ENCODE results near the gene MTHFR. TPM values are rescaled to one million over a fixed set of nuclear protein-coding genes. Genes with fewer than 3 reads are reported as not detected.

Gene MTHFR
- total RNA-seq, 4 donors from 2014 or later, result 35.0 to 57.5 (median 39.7) TPM

DNA sequence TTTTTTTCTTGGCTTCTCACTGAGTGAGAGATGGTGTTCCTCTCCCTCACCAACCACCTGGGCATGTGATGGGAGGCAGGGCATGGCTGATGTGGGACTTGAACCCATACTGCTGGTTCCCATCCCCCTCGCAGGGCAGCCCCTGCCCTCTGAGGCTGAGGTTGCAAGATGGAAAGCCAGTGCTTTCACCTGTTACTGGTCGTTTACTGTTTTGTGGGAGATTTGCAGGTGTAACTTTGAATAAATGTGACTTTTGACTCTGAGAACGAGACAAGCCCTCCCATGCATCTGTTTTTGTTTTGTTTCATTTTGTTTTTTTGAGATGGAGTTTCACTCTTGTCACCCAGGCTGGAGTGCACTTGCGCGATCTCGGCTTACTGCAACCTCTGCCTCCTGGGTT lies 22.2 kb downstream of the MTHFR start:
- H3K36me3 ChIP-seq, result no peaks in the 10 kb centered on the region
- no peak for TF ChIP-seq POLR2AphosphoS5 (IDR thresholded peaks at IDR 0.05)
- TF ChIP-seq, protein P1, sequence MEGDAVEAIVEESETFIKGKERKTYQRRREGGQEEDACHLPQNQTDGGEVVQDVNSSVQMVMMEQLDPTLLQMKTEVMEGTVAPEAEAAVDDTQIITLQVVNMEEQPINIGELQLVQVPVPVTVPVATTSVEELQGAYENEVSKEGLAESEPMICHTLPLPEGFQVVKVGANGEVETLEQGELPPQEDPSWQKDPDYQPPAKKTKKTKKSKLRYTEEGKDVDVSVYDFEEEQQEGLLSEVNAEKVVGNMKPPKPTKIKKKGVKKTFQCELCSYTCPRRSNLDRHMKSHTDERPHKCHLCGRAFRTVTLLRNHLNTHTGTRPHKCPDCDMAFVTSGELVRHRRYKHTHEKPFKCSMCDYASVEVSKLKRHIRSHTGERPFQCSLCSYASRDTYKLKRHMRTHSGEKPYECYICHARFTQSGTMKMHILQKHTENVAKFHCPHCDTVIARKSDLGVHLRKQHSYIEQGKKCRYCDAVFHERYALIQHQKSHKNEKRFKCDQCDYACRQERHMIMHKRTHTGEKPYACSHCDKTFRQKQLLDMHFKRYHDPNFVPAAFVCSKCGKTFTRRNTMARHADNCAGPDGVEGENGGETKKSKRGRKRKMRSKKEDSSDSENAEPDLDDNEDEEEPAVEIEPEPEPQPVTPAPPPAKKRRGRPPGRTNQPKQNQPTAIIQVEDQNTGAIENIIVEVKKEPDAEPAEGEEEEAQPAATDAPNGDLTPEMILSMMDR (IDR thresholded peaks at IDR 0.05), result no peak
- TF ChIP-seq POLR2A (IDR thresholded peaks at IDR 0.05), result no peak
- DNase-seq (ENCODE audit: low spot score in 2 of 2), result no peak
- peaks cover 34% of the 10 kb centered on the region for H3K4me1 ChIP-seq
- 88% methylated on average over 6 of the region's 6 CpGs for WGBS
- no peak overlapping the region for H3K4me3 ChIP-seq
- H3K9me3 ChIP-seq, result no peaks in the 10 kb centered on the region
- no peaks in the 10 kb centered on the region for H3K27me3 ChIP-seq
- no peak overlapping the region for H3K27ac ChIP-seq

DNA sequence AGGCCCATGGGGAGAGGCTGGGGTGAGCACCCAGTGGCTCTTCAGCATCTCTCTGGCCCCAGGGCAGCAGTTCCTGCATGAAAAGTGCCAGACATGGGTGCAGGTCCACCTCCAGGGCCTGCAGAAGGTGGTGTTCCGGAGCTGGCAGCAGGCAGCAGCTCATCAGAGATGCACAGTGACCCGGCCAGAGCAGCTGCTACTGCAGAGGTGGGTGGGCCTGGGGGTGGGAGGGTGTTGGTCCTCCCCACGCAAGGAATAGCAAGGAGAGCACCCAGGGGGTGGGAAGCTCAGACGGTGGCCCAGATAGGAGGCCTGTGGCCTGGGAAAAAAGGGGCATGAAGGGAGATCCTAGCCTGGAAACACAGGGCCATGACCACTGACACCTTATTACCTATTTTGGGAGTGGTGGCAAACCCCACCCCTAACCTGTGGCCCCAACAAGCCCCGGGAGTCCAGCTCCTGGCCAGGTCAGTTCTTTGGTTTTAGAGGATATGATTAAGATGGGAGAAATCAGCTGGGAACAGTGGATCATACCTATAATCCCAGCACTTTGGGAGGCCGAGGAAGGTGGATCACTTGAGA lies 23.5 kb downstream of the MTHFR start:
- TF ChIP-seq POLR2AphosphoS5 (IDR thresholded peaks at IDR 0.05) (no peak), POLR2A (IDR thresholded peaks at IDR 0.05) (no peak)
- Histone ChIP-seq H3K4me1 (peaks cover 20% of the 10 kb centered on the region), H3K27ac (no peak overlapping the region), H3K36me3 (no peaks in the 10 kb centered on the region), H3K9me3 (no peaks in the 10 kb centered on the region), H3K4me3 (no peak overlapping the region), H3K27me3 (no peaks in the 10 kb centered on the region)
- no peak for DNase-seq (ENCODE audit: low spot score in 2 of 2)
- WGBS, result 89% methylated on average over 2 of the region's 6 CpGs

DNA sequence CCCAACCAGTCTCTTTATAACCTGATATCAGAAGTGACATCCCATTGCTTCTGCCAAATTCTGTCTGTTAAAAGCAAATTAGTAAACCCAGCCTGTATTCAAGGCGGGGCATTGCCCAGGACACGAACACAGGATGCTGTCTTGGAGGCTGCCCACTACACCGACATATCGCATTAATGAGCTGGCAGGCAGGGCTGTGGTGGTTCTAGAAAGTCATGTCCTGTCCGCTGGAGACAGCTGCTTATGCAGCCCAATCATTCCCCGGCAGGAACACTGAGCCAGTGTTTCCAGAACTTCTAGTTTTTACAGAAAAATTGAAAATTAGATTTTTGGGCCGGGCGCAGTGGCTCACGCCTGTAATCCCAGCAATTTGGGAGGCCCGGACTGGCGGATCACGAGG lies 24.5 kb downstream of the MTHFR start:
- WGBS, result 81% methylated on average over 11 of the region's 12 CpGs
- H3K27ac ChIP-seq, result no peak overlapping the region
- no peaks in the 10 kb centered on the region for H3K36me3 ChIP-seq
- no peaks in the 10 kb centered on the region for H3K9me3 ChIP-seq
- DNase-seq (ENCODE audit: low spot score in 2 of 2), result no peak
- TF ChIP-seq EP300 (IDR thresholded peaks at IDR 0.05) (no peak), POLR2AphosphoS5 (IDR thresholded peaks at IDR 0.05) (no peak), POLR2A (IDR thresholded peaks at IDR 0.05) (no peak)
- TF ChIP-seq, protein P1 (IDR thresholded peaks at IDR 0.05), result no peak
- no peaks in the 10 kb centered on the region for H3K27me3 ChIP-seq
- no peak overlapping the region for H3K4me3 ChIP-seq
- peaks cover 13% of the 10 kb centered on the region for H3K4me1 ChIP-seq

DNA sequence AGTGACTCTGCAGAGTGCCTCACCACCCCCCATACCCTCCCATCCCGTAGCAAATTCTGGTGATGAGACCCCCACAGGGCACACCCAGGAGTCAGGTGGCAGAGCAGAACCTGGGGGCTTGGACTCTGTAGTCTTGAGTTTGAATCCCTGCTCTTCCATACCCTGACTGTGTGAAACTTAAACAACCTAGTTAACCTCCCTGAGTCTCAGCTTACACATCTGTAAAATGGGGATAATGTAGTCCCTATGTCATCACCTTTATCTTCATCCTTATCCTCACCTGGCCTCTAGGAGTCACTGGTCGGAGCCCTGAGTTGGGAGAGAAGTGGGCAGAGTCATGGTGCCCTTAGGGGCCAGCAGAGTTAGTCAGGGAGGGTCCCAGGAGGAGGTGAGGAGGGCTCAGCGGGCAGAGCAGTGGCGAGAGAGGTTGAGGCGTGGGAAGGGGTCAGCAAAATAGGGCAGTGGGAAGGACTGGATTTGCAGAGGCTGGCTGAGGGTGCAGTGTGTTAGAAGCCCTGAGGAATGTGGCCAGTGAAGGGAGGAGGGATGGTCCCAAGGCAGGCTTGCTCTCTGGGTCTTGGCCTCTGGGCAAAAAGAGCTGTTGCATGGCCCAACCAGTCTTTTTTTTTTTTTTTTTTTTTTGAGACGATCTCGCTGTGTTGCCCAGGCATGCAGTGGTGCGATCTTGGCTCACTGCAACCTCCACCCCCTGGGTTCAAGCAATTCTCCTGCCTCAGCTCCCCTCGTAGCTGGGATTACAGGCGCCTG lies 25.2 kb downstream of the MTHFR start:
- Histone ChIP-seq H3K27ac (no peak overlapping the region), H3K4me3 (no peak overlapping the region), H3K4me1 (peaks cover 12% of the 10 kb centered on the region), H3K27me3 (no peaks in the 10 kb centered on the region), H3K9me3 (no peaks in the 10 kb centered on the region), H3K36me3 (no peaks in the 10 kb centered on the region)
- no peak for TF ChIP-seq POLR2AphosphoS5 (IDR thresholded peaks at IDR 0.05)
- TF ChIP-seq POLR2A (IDR thresholded peaks at IDR 0.05), result no peak
- no peak for TF ChIP-seq EP300 (IDR thresholded peaks at IDR 0.05)
- WGBS, result 86% methylated on average over 9 of the region's 10 CpGs
- DNase-seq (ENCODE audit: low spot score in 2 of 2), result no peak

DNA sequence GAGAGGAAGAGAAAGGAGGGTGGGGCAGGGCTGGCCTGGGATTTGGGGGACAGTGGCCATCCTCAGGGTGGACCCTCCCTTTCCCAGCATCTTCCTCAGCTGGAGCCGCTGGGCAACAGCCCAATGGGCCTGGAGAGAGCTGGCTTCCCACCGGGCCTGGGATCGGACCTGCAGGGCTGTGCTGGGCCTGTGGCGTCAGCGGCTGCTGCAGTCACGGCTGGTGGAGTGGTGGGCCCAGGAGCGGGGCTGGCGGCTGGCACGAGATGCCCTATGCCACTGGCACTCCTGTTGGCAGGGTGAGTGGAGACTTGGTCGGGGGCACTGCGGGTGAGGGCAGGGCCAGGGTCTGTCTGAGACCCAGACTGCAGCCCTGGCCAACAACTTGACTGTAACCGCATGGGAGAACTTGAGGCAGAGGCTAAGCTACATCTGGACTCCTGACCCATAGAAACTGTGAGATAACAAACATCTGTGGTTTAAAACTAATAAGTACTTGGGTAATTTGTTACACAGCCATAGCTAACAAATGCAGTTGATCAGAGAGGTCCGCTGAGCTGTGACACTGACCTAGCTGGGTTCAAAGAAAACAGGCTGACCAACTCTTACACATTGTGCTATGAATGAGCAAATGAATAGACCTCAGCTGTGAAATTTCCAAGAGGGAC lies 25.9 kb downstream of the MTHFR start:
- H3K36me3 ChIP-seq, result no peaks in the 10 kb centered on the region
- TF ChIP-seq EP300 (IDR thresholded peaks at IDR 0.05), result no peak
- TF ChIP-seq, protein P1 (IDR thresholded peaks at IDR 0.05), result no peak
- TF ChIP-seq POLR2A (IDR thresholded peaks at IDR 0.05), result no peak
- TF ChIP-seq POLR2AphosphoS5 (IDR thresholded peaks at IDR 0.05), result no peak
- no peaks in the 10 kb centered on the region for H3K9me3 ChIP-seq

More for the DNA sequence above, 25.9 kb downstream of the MTHFR start:
- Histone ChIP-seq H3K27me3 (no peaks in the 10 kb centered on the region), H3K4me3 (no peak overlapping the region), H3K4me1 (peaks cover 5% of the 10 kb centered on the region), H3K27ac (no peak overlapping the region)
- WGBS, result 98% methylated on average over 3 of the region's 13 CpGs
- no peak for DNase-seq (ENCODE audit: low spot score in 2 of 2)

Measured in suprapubic skin (tissue), 4 donors.